GM23248 (cell line): Measurements from ENCODE around the gene TIAM2.

ENCODE experiments used
- EZH2 ChIP-seq: fragments of 200-600 bp; sonication (generic); IDR thresholded peaks from 2 replicates; pipeline ENCODE4 v1.6.1; 2018; ENCODE audit warnings: antibody characterized with exemption, mild to moderate bottlenecking; ENCODE audit not compliant: insufficient read depth, poor library complexity, severe bottlenecking
- EZH2phosphoT487 ChIP-seq: fragments of 200-600 bp; sonication (generic); IDR thresholded peaks from 2 replicates; pipeline ENCODE4 v1.6.1; 2018; ENCODE audit warnings: antibody characterized with exemption, moderate library complexity, mild to moderate bottlenecking, low read depth; ENCODE audit not compliant: insufficient read depth

GRCh38 chr6:155170519-155170918 lies 175.4 kb downstream of the TIAM2 start:
- TF ChIP-seq EZH2phosphoT487 (no peak), EZH2 (no peak)
